ENCODE data around the gene FNDC3B.

The FNDC3B gene

GRCh38 chr3:172323894-172324610 lies 284.7 kb downstream of the FNDC3B start:
- DNase-seq: no peak

GRCh38 chr3:172324611-172325203 lies 285.3 kb downstream of the FNDC3B start:
- no peak for DNase-seq

- no peak for DNase-seq
Observed at GRCh38 chr3:172325461-172325860, 286.1 kb downstream of the FNDC3B start.

GRCh38 chr3:172326993-172327392 lies 287.6 kb downstream of the FNDC3B start:
- DNase-seq: no peak

GRCh38 chr3:172328282-172328681 lies 288.9 kb downstream of the FNDC3B start:
- DNase-seq: no peak

GRCh38 chr3:172329070-172329469 lies 289.7 kb downstream of the FNDC3B start:
- DNase-seq: no peak

GRCh38 chr3:172330413-172330812 lies 291.0 kb downstream of the FNDC3B start:
- DNase-seq: no peak

- DNase-seq: peak; percentile 38 to 45
Observed at GRCh38 chr3:172332256-172333041, 293.1 kb downstream of the FNDC3B start.

- no peak for DNase-seq
Observed at GRCh38 chr3:172333042-172333377, 293.6 kb downstream of the FNDC3B start.

GRCh38 chr3:172333692-172334457 lies 294.5 kb downstream of the FNDC3B start:
- no peak for DNase-seq

GRCh38 chr3:172334671-172335207 lies 295.4 kb downstream of the FNDC3B start:
- no peak for DNase-seq

- DNase-seq: no peak
Observed at GRCh38 chr3:172339892-172340291, 300.5 kb downstream of the FNDC3B start.

GRCh38 chr3:172340583-172340982 lies 301.2 kb downstream of the FNDC3B start:
- DNase-seq: no peak

GRCh38 chr3:172341482-172342059 lies 302.2 kb downstream of the FNDC3B start:
- no peak for DNase-seq

GRCh38 chr3:172342097-172342659 lies 302.8 kb downstream of the FNDC3B start:
- DNase-seq: no peak

- no peak for DNase-seq
Observed at GRCh38 chr3:172343117-172343516, 303.7 kb downstream of the FNDC3B start.

- no peak for DNase-seq
Observed at GRCh38 chr3:172343979-172344378, 304.6 kb downstream of the FNDC3B start.

- no peak for DNase-seq
Observed at GRCh38 chr3:172346161-172346560, 306.8 kb downstream of the FNDC3B start.

GRCh38 chr3:172347895-172348679 lies 308.7 kb downstream of the FNDC3B start:
- DNase-seq: no peak

- no peak for DNase-seq
Observed at GRCh38 chr3:172351895-172352466, 312.6 kb downstream of the FNDC3B start.

GRCh38 chr3:172352786-172353185 lies 313.4 kb downstream of the FNDC3B start:
- no peak for DNase-seq

Data from stimulated activated CD4-positive, alpha-beta T cell treated with anti-CD3 and anti-CD28 coated beads, Interleukin-4, amount 100 ng/mL, for 4 hours (primary cell).